ENCODE measurements around the gene SYS1.
A peak's percentile ranks its signal among the peaks of the same experiment; 100 is the strongest.

The SYS1 gene

GRCh38 chr20:45392733-45393132 lies 29.8 kb downstream of the SYS1 start:
- ATAC-seq = no peak

- ATAC-seq = no peak
Observed at GRCh38 chr20:45394221-45395113, 31.5 kb downstream of the SYS1 start.

- ATAC-seq = no peak
Observed at GRCh38 chr20:45395114-45395415, 32.1 kb downstream of the SYS1 start.

- ATAC-seq = no peak
Observed at GRCh38 chr20:45399018-45399417, 36.1 kb downstream of the SYS1 start.

GRCh38 chr20:45400346-45401031 lies 37.5 kb downstream of the SYS1 start:
- ATAC-seq = no peak

- no peak for ATAC-seq
Observed at GRCh38 chr20:45402946-45403345, 40.0 kb downstream of the SYS1 start.

- no peak for ATAC-seq
Observed at GRCh38 chr20:45404438-45404837, 41.5 kb downstream of the SYS1 start.

- peak; percentile 32 for ATAC-seq
Observed at GRCh38 chr20:45405571-45406259, 42.8 kb downstream of the SYS1 start.

GRCh38 chr20:45406260-45407066 lies 43.5 kb downstream of the SYS1 start:
- ATAC-seq = peak; percentile 50 to 51

GRCh38 chr20:45407067-45407745 lies 44.2 kb downstream of the SYS1 start:
- no peak for ATAC-seq

- no peak for ATAC-seq
Observed at GRCh38 chr20:45407783-45408645, 45.1 kb downstream of the SYS1 start, which contains the start of gene DBNDD2. Gene DBNDD2 (plus strand): TSS chr20:45408289. CDS start chr20:45408468, 179 bp downstream.

GRCh38 chr20:45408646-45409213 lies 45.8 kb downstream of the SYS1 start:
- ATAC-seq = no peak

- ATAC-seq = no peak
Observed at GRCh38 chr20:45409521-45410272, 46.7 kb downstream of the SYS1 start.

GRCh38 chr20:45410887-45411286 lies 47.9 kb downstream of the SYS1 start:
- ATAC-seq = no peak

- ATAC-seq = no peak
Observed at GRCh38 chr20:45412653-45413052, 49.7 kb downstream of the SYS1 start.

- ATAC-seq = no peak
Observed at GRCh38 chr20:45413479-45413878, 50.5 kb downstream of the SYS1 start.

- ATAC-seq = peak; percentile 87 to 88
Observed at GRCh38 chr20:45415822-45416637, 53.1 kb downstream of the SYS1 start, which contains the start of gene PIGT. Gene PIGT (plus strand): TSS chr20:45416141. CDS start chr20:45416157, 16 bp downstream.

GRCh38 chr20:45416917-45417316 lies 54.0 kb downstream of the SYS1 start:
- ATAC-seq = no peak
